GM19468 (cell line): ENCODE results near the gene SETBP1.

Experiments used
- ATAC-seq: cut with Tn5 transposase; IDR thresholded peaks from one replicate; pipeline ENCODE4 v1.9.1; 2021; ENCODE audit warnings: mild to moderate bottlenecking, moderate library complexity, moderate number of reproducible peaks; ENCODE audit not compliant: unreplicated experiment; ENCODE audit errors: extremely low read depth

Gene SETBP1

DNA sequence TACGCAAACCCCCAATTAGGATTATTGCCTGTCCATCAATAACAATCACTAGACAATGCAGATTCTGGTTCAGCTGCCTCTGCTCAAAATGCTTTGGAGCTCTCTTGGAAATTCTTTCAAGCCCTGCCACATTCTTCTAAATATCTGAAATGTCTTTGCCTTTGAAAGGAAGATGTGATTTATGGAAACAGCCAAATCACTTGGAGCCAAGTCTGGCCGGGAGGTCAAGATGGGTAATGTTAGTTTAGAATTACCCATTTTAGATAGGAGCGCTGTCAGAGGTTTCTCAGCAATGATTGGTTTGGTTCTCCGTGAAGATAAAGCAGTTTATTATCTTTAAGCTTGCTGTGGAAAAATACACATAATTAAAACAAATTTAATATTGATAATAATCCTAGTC, 306.7 kb downstream of the SETBP1 start:
- ATAC-seq, result no peak

GRCh38 chr18:44988821-44989587, 308.3 kb downstream of the SETBP1 start:
- no peak for ATAC-seq

- ATAC-seq, result no peak
Measured at GRCh38 chr18:44996261-44996660, 315.6 kb downstream of the SETBP1 start.

- no peak for ATAC-seq
Measured at GRCh38 chr18:44997174-44997573, 316.5 kb downstream of the SETBP1 start.

GRCh38 chr18:44998360-44998759, 317.7 kb downstream of the SETBP1 start:
- no peak for ATAC-seq

- no peak for ATAC-seq
Measured at GRCh38 chr18:45004546-45005080, 323.9 kb downstream of the SETBP1 start.

DNA sequence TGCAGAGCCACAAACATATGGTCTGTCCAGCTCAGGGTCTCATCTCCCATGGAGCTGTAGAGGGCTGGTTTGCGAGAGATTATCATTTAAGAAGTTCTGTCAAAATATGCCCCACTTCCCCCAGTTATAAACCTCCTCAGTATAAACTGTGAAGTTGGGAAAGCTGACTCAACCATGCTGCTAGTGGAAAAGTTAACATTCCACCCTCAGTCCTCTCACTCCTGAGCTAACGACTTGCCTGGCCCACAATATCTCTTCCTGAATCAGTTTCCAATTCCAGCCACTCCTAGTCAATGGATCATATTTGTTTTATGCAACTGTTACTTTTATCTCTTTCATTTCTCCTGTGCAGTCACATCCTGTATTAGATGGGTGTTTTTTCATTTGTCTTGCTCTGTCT, 326.2 kb downstream of the SETBP1 start:
- no peak for ATAC-seq

DNA sequence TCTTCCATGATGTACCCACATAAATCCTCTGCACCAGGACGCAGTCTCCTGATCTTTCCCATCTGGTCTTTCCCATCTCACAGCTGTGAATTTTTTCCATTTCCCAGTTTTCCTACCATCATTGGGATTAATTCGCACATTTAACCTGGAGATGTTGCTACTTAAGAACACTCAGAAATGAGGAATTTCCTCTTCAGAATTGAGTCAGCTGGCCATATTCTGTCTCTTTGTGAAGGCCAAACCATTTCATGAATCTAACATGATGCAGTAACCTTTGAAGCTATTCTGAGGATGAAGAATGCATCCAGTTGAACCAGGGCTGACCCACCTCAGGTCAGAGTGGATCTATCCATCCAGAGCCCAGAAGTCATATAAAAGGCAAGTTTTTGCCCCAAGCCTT, 326.8 kb downstream of the SETBP1 start:
- ATAC-seq, result no peak

DNA sequence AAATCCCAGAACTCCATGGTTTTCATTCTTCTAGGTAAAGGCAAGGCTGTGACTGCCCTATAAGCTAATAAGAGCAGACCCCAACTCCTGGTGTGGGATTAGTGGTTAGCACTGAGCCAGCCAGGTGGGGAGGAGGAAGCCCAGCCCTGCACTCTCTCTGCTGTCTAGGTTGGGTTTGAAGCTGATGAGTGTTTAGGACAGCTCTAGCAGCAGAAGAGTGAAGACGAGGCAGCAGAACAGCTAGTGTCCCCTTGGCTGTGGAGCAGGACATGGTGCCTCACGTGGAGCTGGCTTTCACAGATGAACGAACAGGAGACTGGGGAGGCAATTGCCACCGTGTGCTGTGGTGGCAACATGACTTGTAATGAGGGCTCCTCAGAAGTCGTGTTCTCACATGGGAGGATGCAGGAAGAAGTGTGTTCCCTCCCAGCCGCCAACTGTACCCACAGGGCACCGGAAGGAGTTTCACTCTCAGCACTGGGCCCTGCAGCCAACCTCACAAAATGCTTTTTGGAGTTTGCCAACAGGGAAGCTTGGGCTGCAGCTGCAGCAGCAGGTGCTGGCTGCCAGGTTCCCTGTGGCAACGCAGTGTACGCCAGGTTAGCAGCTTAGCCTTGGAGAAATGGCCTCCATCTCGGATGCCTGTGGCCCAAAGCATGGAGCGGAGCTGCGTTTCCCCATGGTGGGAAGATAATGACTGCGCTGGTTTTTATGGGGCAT, 328.2 kb downstream of the SETBP1 start:
- no peak for ATAC-seq

DNA sequence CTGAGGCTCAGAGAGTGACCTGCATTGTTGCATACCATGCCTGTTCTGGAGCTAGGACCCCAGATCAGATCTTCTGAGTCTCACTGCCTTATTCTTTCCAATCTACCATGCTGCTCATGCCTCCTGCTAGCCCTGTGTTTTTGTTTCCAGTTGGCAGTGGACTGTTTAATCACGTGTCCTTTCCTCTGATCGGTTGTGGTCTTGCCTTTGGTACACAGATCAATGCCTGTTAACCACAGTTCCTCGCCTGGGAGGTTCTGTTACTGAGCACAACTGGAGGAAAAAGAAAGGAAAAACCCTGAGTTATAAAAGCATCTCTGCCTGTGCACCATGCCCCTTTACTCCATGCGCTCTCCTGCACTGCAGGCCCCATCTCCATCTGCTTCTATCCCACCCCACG, 329.1 kb downstream of the SETBP1 start:
- ATAC-seq, result no peak

DNA sequence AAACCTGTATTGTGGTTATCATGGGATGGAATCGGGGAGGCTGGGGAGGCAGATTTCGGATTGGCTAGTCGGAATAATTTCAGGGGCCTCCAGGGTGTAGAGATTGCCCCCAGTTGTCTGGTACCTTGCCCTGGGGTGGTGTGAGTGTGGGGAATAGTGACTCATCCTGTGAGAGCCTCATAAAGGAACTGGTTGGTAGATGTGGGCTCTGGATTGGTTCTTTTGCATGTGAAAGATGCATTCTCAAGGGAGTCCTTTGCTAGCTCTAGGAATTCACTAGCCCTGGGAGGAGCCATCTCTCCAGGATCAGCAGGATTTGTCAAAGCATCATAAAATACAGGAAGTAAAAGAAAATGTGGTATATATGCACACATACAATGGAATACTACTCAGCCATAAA, 331.6 kb downstream of the SETBP1 start:
- ATAC-seq, result no peak

GRCh38 chr18:45014047-45014501, 333.4 kb downstream of the SETBP1 start:
- ATAC-seq, result no peak

DNA sequence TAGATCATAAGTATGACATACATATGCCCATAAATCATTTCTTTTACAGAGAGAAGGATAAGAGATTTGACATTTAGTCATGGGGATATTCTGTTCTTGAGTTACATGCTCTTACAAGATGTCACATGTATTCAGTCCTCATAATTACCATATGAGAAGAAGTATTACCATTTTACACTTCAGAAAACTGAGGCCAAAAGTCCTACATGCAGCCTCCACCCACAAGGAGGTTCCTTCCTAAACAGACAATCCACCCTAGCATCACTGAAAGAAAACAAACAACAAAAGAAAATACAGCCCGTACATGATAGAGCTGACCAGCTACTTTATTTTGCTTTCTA, 335.1 kb downstream of the SETBP1 start:
- no peak for ATAC-seq

- no peak for ATAC-seq
Measured at GRCh38 chr18:45019469-45019868, 338.8 kb downstream of the SETBP1 start.

DNA sequence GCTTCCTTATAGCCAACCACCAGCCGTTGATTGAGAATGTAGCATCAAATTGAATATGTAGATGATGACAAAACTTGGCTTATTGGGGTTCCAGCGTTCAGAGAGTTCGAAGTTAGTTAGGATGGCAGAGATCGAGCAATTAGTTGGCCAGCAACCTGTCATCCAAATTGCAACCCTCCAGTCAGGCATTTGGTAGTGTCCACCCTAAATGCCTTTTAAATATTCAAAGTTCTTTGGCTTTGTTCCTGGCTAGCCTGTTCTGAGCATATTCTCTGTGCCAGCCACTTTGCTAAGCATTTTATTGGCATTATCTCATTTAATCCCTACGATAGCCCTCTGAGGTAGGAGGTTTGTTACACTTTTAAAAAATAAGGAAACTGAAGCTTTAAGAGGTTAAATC, 342.8 kb downstream of the SETBP1 start:
- ATAC-seq, result no peak

DNA sequence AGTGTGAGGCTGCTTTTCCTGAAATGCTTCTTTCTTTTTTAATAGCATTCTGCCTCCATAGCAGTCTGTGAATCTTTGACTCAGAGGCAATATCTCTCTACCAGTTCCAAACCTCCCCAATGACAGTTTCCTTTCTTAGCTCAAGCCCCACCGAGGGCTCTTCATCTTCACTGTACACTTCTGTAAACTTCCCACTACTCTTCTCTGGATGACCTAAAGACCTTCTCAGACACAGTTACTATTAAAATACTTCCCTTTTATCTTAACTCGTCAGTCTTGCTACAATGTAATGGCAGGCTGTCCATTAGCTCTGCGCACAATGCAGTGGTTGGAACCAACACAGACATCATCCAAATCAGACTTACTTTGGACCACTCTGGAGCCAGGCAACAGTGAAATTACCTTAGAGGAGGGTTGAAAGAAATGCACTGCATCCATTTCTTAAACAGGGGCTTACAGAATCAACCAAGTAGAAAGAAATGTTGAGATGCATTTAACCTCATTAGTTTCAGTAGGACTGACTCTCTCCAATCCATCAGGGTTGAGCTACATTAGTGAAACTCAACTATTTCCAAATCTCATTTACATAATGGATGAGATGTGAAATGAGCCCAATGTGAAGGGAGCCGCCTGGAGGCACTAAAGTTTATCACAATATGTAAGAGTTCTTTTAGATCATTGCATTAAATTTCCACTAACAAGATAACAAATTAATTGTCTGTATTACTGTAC, 343.8 kb downstream of the SETBP1 start:
- ATAC-seq, result no peak

- ATAC-seq, result no peak
Measured at GRCh38 chr18:45025089-45025450, 344.4 kb downstream of the SETBP1 start.

DNA sequence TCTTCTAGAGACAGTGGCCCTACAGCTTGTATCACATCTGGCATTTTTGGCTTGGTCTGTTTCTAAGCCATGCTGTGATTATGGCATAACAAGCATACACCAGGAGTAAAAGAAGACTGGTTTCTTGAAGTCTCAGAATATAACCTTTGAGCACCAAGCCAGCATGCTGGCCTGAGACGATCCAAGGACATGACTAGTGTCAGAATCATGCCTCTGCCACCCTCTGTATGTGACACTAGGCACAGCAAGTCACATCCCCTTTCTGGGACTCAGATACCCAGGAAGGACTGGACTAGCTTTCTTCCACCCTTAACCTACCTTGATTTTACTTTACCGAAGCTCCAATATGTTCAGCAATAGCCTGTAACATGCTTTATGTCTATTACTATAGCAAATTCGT, 345.5 kb downstream of the SETBP1 start:
- ATAC-seq, result no peak

- ATAC-seq, result no peak
Measured at GRCh38 chr18:45034179-45034578, 353.5 kb downstream of the SETBP1 start.

DNA sequence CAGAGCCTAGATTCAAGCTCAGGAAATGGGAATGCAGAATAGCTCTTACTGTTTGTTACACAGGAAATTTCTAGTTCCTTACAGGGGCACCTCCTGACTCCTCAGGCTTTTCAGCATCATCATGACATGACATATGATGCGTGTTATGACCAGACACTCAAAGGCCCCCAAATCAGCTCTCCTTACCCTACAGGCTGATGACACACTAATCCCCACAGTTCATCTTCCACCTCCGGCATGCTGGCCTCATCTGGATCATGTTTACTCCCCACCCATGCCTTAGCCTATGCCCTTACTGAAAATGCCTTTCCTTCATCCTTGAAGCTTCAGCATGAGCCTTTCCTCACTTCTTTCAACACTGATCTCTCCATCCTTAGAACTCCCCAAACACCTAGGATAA, 356.9 kb downstream of the SETBP1 start:
- no peak for ATAC-seq

- no peak for ATAC-seq
Measured at GRCh38 chr18:45039376-45039775, 358.7 kb downstream of the SETBP1 start.
